Activated CD8-positive, alpha-beta T cell treated with anti-CD3 and anti-CD28 coated beads, Interleukin-2, amount 10 ng/mL, durations not matched to agents 7 days and 5 days (primary cell): Measurements from ENCODE around the gene POU6F1. TPM values are rescaled to one million over a fixed set of nuclear protein-coding genes. Genes with fewer than 3 reads are reported as not detected.

Experiments
- ATAC-seq: fragments of 150-1000 bp; cut with Tn5 transposase; one replicate; pipeline ENCODE4 v1.10.0; 2021; ENCODE audit warnings: moderate library complexity
- CTCF ChIA-PET: fragments of 350-600 bp; sonication (Branson Sonifier 250); formaldehyde crosslinking; loops from one replicate; lab custom pipeline; 2021; ENCODE audit warnings: antibody characterized with exemption; lab: Charles Lee
- POLR2A ChIA-PET: fragments of 350-600 bp; sonication (Branson Sonifier 250); formaldehyde crosslinking; loops from one replicate; lab custom pipeline; 2021; ENCODE audit warnings: antibody characterized with exemption; lab: Charles Lee
- DNase-seq: peaks from one replicate; pipeline ENCODE4 v3.0.0-alpha.2; 2020
- H3K27ac Mint-ChIP-seq: one replicate; pipeline ENCODE4 v1.8.0; 2021; ENCODE audit warnings: mild to moderate bottlenecking, mixed read lengths
- H3K27me3 Mint-ChIP-seq: one replicate; pipeline ENCODE4 v1.8.0; 2021; ENCODE audit warnings: low read depth, mixed read lengths
- H3K36me3 Mint-ChIP-seq: one replicate; pipeline ENCODE4 v1.8.0; 2021; ENCODE audit warnings: low read depth, mixed read lengths
- H3K4me1 Mint-ChIP-seq: one replicate; pipeline ENCODE4 v1.8.0; 2021; ENCODE audit warnings: low read depth, mixed read lengths
- H3K4me3 Mint-ChIP-seq: one replicate; pipeline ENCODE4 v1.8.0; 2021; ENCODE audit warnings: mild to moderate bottlenecking, mixed read lengths
- H3K9me3 Mint-ChIP-seq: one replicate; pipeline ENCODE4 v1.8.0; 2022; ENCODE audit warnings: mixed read lengths; ENCODE audit not compliant: insufficient read depth
- total RNA-seq, 2 experiments: library from RNA; stranded (reverse); gene quantifications; one replicate each; pipeline ENCODE4 v1.2.3, GENCODE V29; 2021

Gene POU6F1
- total RNA-seq, 2 experiments from 2014 or later: 1.3 to 2.2 TPM

GRCh38 chr12:51150777-51151176, 67.1 kb downstream of the POU6F1 start:
- H3K9me3 Mint-ChIP-seq: no peaks in the 10 kb centered on the region
- H3K27me3 Mint-ChIP-seq: no peaks in the 10 kb centered on the region
- ChIA-PET POLR2A (no interaction called here), CTCF (no interaction called here)
- H3K4me1 Mint-ChIP-seq: no peaks in the 10 kb centered on the region
- H3K36me3 Mint-ChIP-seq: peaks cover 5% of the 10 kb centered on the region
- H3K27ac Mint-ChIP-seq: no peak overlapping the region
- ATAC-seq (no peak), DNase-seq (no peak)
- H3K4me3 Mint-ChIP-seq: no peak overlapping the region

GRCh38 chr12:51147309-51147708, 70.6 kb downstream of the POU6F1 start:
- H3K9me3 Mint-ChIP-seq: no peaks in the 10 kb centered on the region
- ChIA-PET POLR2A (no interaction called here), CTCF (no interaction called here)
- H3K27ac Mint-ChIP-seq: no peak overlapping the region
- no peaks in the 10 kb centered on the region for H3K4me1 Mint-ChIP-seq
- peaks cover 17% of the 10 kb centered on the region for H3K36me3 Mint-ChIP-seq
- DNase-seq: no peak
- no peaks in the 10 kb centered on the region for H3K27me3 Mint-ChIP-seq
- H3K4me3 Mint-ChIP-seq: no peak overlapping the region
- no peak for ATAC-seq

DNA sequence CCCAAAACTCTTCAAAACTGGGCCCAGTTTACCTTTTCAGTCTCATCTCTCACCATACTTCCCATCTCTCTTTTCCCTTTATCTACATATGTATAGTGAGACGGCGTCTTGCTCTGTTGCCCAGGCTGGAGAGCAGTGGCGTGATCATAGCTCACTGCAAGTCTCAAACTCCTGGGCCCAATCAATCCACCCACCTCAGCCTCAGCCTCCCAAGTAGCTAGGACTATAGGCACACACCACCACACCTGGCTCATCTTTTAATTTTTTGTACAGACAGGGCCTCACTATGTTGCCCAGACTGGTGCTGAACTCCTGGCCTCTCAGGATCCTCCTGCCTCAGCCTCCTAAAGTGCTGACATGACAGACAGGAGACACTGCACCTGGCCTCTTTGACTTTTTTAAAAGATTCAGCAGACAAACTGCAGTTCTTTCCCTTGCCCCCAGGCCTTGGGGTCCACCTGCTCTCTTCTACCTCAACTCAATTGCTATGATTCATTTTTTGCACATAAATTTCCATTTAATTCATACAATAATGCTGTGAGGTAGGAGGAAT, 78.5 kb downstream of the POU6F1 start:
- Mint-ChIP-seq H3K36me3 (peaks cover 23% of the 10 kb centered on the region), H3K4me1 (no peaks in the 10 kb centered on the region), H3K27ac (no peak overlapping the region), H3K27me3 (no peaks in the 10 kb centered on the region), H3K9me3 (no peaks in the 10 kb centered on the region), H3K4me3 (no peak overlapping the region)
- POLR2A ChIA-PET: no interaction called here
- no peak for DNase-seq
- CTCF ChIA-PET: no interaction called here
- ATAC-seq: no peak

Other genes with a start within 250 kb of the POU6F1 start
- 10 to 100 TPM; 29.9 to 36.1 TPM for gene SLC11A2, start 191.7 kb downstream of the POU6F1 start, total RNA-seq
- 10 to 100 TPM; 60.1 to 69.7 TPM for gene LETMD1, start 169.7 kb downstream of the POU6F1 start, total RNA-seq
- gene CSRNP2, start 134.5 kb downstream of the POU6F1 start, total RNA-seq: 10 to 100 TPM; 13.4 to 13.7 TPM
- gene TFCP2, start 44.9 kb downstream of the POU6F1 start, total RNA-seq: 10 to 100 TPM; 34.5 to 38.8 TPM
- gene DAZAP2, start 20.8 kb upstream of the POU6F1 start, total RNA-seq: 100 to 1,000 TPM; 186 TPM
- 1 to 10 TPM; 4.3 to 4.7 TPM for gene SMAGP, start 52.4 kb upstream of the POU6F1 start, total RNA-seq
- gene BIN2, start 106.1 kb upstream of the POU6F1 start, total RNA-seq: 100 to 1,000 TPM; 158 to 161 TPM
- not detected for gene CELA1, start 128.6 kb upstream of the POU6F1 start, total RNA-seq
- 10 to 100 TPM; 40.4 to 43.1 TPM for gene GALNT6, start 173.3 kb upstream of the POU6F1 start, total RNA-seq
- 10 to 100 TPM; 11.4 to 12.6 TPM for gene SLC4A8, start 206.8 kb upstream of the POU6F1 start, total RNA-seq